ENCODE measurements around the gene CACNA1C.

CACNA1C gene

GRCh38 chr12:2208837-2209635 is 156.2 kb downstream of the CACNA1C start:
- no peak for FAIRE-seq

DNA sequence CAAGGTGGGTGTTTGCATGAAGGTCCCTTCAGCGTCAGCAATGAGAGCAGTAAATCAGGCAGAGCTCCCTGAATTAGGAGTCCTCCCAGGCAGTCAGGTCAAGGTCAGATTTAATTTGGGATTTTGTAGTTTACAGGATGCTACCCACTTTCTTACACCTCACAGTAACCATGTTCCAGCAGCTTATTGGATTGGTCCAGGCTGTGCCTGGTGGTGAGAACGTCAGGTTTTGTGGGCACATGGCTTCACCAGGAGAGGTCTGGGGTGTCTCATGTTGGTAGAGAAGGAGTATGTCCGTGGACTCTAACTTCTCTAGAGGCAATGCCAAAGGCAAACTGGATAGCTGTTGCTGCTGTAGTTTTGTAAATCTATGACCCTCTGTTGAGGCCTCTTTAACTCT is 158.3 kb downstream of the CACNA1C start:
- FAIRE-seq, result no peak

GRCh38 chr12:2212537-2212936 is 159.8 kb downstream of the CACNA1C start:
- no peak for FAIRE-seq

- no peak for FAIRE-seq
Observed at GRCh38 chr12:2212971-2213869, 160.4 kb downstream of the CACNA1C start.

DNA sequence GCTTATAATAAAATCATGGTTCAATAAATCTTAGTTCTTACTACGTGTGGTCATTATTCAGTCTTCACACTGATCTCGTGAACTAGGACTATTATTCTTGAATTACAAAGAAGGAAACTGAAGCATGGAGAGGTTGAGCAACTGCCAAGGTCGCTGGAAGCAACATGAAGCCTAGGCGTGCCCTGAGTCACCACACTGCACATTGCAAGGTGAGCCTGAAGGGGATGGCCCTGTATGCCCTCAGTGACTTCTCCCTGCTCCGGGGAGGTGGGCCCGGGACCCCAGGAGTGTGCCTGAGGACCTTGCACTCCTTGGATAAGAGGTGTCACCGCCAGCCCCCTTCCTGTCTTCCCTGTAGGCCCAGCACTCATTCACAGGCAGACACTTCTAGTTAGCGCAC is 161.6 kb downstream of the CACNA1C start:
- no peak for FAIRE-seq

- no peak for FAIRE-seq
Observed at GRCh38 chr12:2215709-2216560, 163.1 kb downstream of the CACNA1C start.

DNA sequence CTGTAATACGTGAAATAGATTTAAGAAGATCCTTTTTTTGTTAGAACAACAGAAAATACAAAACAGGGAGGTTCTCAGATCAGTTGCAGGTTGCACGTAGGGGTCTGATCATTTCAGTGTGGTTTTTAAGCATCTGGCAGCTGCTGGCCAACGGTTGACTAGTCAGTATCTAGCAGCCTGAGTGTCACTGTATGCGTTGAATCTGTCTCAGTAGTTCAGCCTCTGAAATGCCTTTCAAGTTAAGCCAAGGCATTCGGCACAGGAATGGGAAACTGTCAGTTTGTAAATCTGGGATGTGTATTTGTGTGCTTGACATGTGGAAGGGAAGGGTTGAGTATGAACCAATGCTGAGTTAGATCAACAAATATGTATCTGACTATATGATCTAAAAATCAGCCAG is 165.9 kb downstream of the CACNA1C start:
- no peak for FAIRE-seq

DNA sequence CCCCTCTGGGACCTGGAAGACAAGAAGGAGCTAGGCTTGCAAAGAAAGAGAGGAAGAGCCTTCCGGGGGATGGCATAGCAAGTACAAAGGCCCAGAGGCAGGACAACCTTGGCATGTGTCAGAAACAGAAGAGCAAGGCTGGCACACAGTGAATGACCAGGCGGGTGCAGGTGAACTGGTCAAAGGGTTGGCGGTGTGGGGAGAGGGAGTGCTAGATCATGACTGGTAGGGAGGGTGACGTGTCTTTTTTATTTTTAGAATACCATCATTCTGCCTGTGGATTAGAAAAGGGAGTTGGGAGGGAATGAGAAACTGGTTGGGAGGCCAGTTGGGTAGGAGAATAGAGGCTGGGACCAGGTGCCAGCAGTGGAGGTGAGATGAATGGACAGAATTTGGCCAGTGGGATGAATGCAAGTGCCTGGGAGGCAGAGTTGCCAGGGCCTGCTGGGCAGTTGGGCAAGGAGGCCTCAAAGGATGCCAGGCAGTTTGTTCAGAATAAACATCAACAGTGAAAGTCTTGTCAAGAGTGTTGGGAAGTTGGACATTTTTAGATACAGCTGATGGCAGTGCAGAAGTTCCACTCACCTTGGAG is 168.3 kb downstream of the CACNA1C start:
- FAIRE-seq, result no peak

DNA sequence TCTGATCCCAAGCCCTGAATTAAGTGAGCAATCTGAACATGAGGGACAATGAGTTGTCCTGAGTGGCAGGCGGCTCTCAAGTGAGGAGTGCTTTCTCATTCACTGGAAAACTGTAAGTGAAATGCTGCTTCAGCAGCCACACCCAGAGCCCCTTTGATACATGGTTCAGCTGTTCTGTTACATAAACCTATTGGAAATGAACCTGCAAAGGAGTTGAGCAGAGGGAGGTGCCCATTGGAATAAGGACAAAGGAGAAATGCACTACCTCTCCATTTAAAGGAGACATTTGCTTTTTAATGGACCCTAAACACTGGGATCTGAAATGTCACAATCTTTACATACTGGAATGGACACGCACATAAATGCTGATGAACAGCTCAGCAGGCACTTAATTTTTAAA is 169.9 kb downstream of the CACNA1C start:
- FAIRE-seq, result no peak

DNA sequence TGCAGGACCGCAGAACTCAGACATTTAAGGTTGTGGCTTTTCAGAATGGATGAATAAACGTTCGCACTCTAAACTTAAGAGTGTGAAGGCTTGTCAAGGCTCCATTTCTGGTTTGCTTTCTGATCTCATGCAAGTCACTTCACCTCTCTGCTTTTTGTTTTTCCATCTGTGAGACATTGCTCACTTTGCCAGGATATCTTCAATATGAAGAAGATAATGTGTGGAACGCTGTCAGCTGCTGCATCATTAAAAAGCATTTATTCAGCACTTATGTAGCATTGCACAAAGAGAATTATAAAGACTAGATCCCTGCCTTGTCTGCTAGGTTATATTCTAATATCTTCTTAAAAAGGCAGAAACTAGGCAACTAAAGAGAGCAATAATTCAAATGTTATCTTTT is 172.2 kb downstream of the CACNA1C start:
- FAIRE-seq, result no peak

GRCh38 chr12:2225696-2226095 is 172.9 kb downstream of the CACNA1C start:
- no peak for FAIRE-seq

GRCh38 chr12:2226641-2227040 is 173.9 kb downstream of the CACNA1C start:
- no peak for FAIRE-seq

- FAIRE-seq, result no peak
Observed at GRCh38 chr12:2227360-2227759, 174.6 kb downstream of the CACNA1C start.

GRCh38 chr12:2228535-2228934 is 175.7 kb downstream of the CACNA1C start:
- no peak for FAIRE-seq

DNA sequence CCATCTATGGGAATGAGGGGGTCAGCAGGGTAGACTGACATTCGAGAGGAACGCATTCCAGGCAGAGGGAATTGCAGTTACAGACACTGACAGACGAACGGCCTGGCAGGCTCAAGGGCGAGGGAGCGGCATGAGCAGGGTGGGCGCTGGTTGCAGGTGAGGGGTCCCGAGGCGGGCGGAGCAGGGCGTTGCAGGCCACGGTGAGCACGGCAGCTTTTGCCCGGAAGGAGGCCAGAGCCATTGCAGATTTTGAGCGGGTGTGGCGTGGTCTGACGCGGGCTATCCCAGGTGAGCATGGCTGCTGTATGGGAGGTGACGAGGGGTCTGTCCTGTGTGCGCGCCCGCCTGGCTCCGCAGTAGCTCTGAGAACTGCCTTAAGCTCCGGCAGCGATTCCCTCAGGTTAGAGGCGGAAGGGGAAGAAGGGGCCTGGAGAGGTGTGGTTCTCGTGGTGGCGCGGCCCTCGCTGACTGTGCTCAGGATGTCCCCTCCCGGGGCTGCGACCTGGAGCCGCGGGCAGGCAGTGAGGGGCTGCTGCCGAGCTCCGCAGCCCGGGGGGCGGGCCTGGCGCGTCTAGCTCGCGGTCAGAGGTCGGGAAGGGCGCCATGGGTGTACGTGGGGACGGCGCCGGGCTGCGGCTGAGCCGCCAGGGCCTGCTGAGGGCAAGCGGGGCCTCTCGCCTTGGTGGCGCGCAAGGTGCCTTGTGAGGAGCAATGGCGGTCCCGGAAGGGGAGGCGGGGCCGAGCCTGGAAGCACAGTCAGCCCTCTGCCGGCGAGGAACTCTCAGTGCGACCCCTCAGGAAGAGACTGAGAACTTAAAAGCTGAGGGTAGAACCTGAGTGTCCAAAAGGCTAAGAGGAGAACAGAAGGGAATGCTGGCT is 177.1 kb downstream of the CACNA1C start:
- FAIRE-seq, result no peak

- FAIRE-seq, result no peak
Observed at GRCh38 chr12:2231011-2231595, 178.3 kb downstream of the CACNA1C start.

DNA sequence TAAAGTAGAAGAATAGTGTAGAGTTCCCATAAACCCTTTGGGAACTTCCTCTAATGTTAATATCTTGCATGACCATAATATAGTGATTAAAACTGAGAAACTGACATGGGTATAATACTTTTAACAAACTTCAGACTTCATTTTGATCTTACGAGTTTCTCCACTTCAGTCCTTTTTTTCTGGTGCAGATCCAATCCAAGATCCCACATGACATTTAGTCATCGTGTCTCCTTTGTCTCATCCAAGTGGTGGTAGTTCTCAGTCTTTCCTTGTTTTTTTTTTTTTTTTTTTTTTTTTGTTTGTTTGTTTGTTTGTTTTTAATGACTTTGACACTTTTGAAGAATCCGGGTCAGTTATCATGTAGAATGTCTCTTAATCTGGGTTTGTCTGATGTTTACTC is 179.2 kb downstream of the CACNA1C start:
- FAIRE-seq, result no peak

- FAIRE-seq, result no peak
Observed at GRCh38 chr12:2233034-2233433, 180.2 kb downstream of the CACNA1C start.

- no peak for FAIRE-seq
Observed at GRCh38 chr12:2234091-2234490, 181.3 kb downstream of the CACNA1C start.

DNA sequence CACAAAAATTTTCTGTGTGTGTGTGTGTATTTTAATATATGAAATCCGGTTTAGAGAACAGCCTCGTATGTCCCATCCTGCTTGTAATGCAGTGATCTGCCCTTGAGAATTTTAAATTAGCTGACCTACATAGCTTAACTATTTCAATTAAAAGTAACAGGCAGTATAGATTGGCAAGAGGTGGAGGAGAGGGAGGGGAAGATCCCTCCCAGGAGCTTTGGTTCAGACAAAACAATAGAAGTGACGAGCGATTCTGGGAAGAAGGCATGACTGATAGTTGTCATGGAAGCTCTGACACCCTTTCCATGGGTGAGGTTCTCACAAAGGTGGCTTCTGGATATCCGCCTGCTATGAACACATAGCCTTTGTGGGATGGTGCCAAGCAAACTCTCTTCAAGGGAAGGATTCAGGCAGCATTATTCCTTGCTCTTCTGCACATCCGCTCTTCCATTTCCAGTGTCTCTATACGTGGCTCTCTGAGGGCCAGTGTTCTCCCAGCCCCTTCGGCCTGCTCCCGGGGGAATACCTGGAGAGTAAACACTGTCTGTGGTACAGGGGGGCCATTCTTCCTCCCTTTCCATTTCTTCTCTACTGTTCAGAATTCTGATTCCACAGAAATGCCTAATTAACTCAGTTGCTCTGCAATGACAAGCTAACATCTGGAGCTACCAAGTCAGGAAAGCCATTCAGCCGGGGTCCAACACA is 182.0 kb downstream of the CACNA1C start:
- no peak for FAIRE-seq
